ENCODE results near the gene NLRP9. TPM values are rescaled to one million over a fixed set of nuclear protein-coding genes. Genes with fewer than 3 reads are reported as not detected.

Gene NLRP9
- not detected in 2 replicates for total RNA-seq (2016; rRNA removed; fragmentation: Illumina TruSeq; extraction: Trizol)
- total RNA-seq (2016; cell fraction: cytosol; rRNA removed; fragmentation: Illumina TruSeq; extraction: Trizol; ENCODE audit: low read depth): not detected in 2 replicates
- total RNA-seq (2016; cell fraction: insoluble cytoplasmic fraction; rRNA removed; fragmentation: Illumina TruSeq; extraction: Trizol): not detected in 2 replicates
- not detected in 2 replicates for total RNA-seq (2016; cell fraction: membrane; rRNA removed; fragmentation: Illumina TruSeq; extraction: Trizol)
- not detected in 2 replicates for total RNA-seq (2016; cell fraction: nucleus; rRNA removed; fragmentation: Illumina TruSeq; extraction: Trizol)
- not detected in 2 replicates for polyA plus RNA-seq (2011; rRNA removed)
- not detected in 2 replicates for polyA plus RNA-seq (2011; cell fraction: cytosol; rRNA removed)
- not detected in 2 replicates for polyA plus RNA-seq (2011; cell fraction: nucleus; rRNA removed)
- not detected in 2 replicates for polyA plus RNA-seq (2012)
- polyA plus RNA-seq (2016; cell fraction: cytosol; fragmentation: Illumina TruSeq; extraction: Trizol; ENCODE audit: low read depth): not detected in 2 replicates
- not detected in 2 replicates for polyA plus RNA-seq (2016; cell fraction: insoluble cytoplasmic fraction; fragmentation: Illumina TruSeq; extraction: Trizol; ENCODE audit: low read depth)
- not detected in 2 replicates for polyA plus RNA-seq (2016; cell fraction: membrane; fragmentation: Illumina TruSeq; extraction: Trizol; ENCODE audit: low read depth)
- not detected in 2 replicates for polyA plus RNA-seq (2016; cell fraction: nucleus; fragmentation: Illumina TruSeq; extraction: Trizol; ENCODE audit: insufficient read depth, low read depth)
- polyA minus RNA-seq (2011; rRNA and poly(A)+ RNA removed; ENCODE audit: low replicate concordance): not detected in 2 replicates
- not detected in 2 replicates for polyA minus RNA-seq (2011; cell fraction: cytosol; rRNA and poly(A)+ RNA removed)
- not detected in 2 replicates for polyA minus RNA-seq (2011; cell fraction: nucleus; rRNA and poly(A)+ RNA removed)
- Bru-seq, nascent RNA: not detected
- BruChase-seq, experiment 1, labeled RNA remaining after a 6-hour chase: not detected
- not detected for BruChase-seq, experiment 2, labeled RNA remaining after a 2-hour chase
- long read RNA-seq, experiment 1: 0 reads
- long read RNA-seq, experiment 2: 0 reads

GRCh38 chr19:55738302-55738701 lies at the start of gene NLRP9:
Gene NLRP9, minus strand, starts transcription at chr19:55738402. Its CDS starts 28 bp downstream, at chr19:55738374.
- Histone ChIP-seq H3K79me2 (ENCODE audit: insufficient read depth, low read length) (no peaks in the 10 kb centered on the region), H3K9ac (ENCODE audit: insufficient read depth, low read depth, low read length) (no peak within 1 kb of the TSS), H3K27ac (ENCODE audit: extremely low read length, insufficient read depth, low read length) (no peak within 1 kb of the TSS), H3K9me3 (ENCODE audit: low read length) (no peaks in the 10 kb centered on the region), H3K4me2 (ENCODE audit: low read depth, low read length) (no peak within 1 kb of the TSS), H2AFZ (ENCODE audit: low read length) (no peak within 1 kb of the TSS), H3K4me1 (ENCODE audit: insufficient read depth, low read length) (no peaks in the 10 kb centered on the region), H3K27me3 (ENCODE audit: control insufficient read depth in 1 of 2, insufficient read depth in 2 of 2, low read length in 2 of 2) (peaks cover 0 to 4% of the 10 kb centered on the region in 2 experiments; a peak in 2 of 5 replicates), H3K36me3 (replicated peaks in 1 of 2; ENCODE audit: control insufficient read depth in 1 of 2, insufficient read depth in 2 of 2, low read length in 2 of 2) (no peaks in the 10 kb centered on the region), H3K4me3 (replicated peaks in 1 of 3; ENCODE audit: insufficient read depth in 1 of 3, low read depth in 2 of 3, low read length in 3 of 3) (no peak within 1 kb of the TSS), H4K20me1 (ENCODE audit: insufficient read depth, low read length) (no peaks in the 10 kb centered on the region)
- no TSS peak for BruUV-seq (replicated peaks)
- in situ Hi-C loops (cut with HindIII; ENCODE audit: extremely low pct_ligation_motif_present, low pct_unique_long_range_greater_than_20kb): no loop called here
- ChIA-PET CTCF (ENCODE audit: low intra/inter-chr PET ratio, low total read pairs) (no interaction called here), POLR2A (no interaction called here)
- ATAC-seq: no peak
- FAIRE-seq: no peak
- intact Hi-C loops (cut with micrococcal nuclease; ENCODE audit: unreplicated experiment): no loop called here
- WGBS (ENCODE audit: low lambda C conversion rate): 31% methylated on average over 3 of the region's 3 CpGs
- TF ChIP-seq, protein P1, sequence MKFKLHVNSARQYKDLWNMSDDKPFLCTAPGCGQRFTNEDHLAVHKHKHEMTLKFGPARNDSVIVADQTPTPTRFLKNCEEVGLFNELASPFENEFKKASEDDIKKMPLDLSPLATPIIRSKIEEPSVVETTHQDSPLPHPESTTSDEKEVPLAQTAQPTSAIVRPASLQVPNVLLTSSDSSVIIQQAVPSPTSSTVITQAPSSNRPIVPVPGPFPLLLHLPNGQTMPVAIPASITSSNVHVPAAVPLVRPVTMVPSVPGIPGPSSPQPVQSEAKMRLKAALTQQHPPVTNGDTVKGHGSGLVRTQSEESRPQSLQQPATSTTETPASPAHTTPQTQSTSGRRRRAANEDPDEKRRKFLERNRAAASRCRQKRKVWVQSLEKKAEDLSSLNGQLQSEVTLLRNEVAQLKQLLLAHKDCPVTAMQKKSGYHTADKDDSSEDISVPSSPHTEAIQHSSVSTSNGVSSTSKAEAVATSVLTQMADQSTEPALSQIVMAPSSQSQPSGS (CRISPR knock-in tag; IDR thresholded peaks at IDR 0.05): no peak
- TF ChIP-seq ZNF816 (CRISPR knock-in tag; IDR thresholded peaks at IDR 0.05; ENCODE audit: borderline replicate concordance) (no peak), RFX1 (IDR thresholded peaks at IDR 0.05) (no peak), GPN1 (CRISPR knock-in tag; IDR thresholded peaks at IDR 0.05; ENCODE audit: borderline replicate concordance) (no peak), TP53 (CRISPR knock-in tag; conservative IDR thresholded peaks at IDR 0.05) (no peak), AHR (CRISPR knock-in tag; IDR thresholded peaks at IDR 0.05) (no peak), IRX3 (CRISPR knock-in tag; IDR thresholded peaks at IDR 0.05; ENCODE audit: borderline replicate concordance, low read depth) (no peak), TCF7L2 (IDR thresholded peaks at IDR 0.05; ENCODE audit: low read depth, low read length) (no peak), ZIK1 (CRISPR knock-in tag; IDR thresholded peaks at IDR 0.05; ENCODE audit: borderline replicate concordance, low read depth) (no peak), SKIL (CRISPR knock-in tag; IDR thresholded peaks at IDR 0.05; ENCODE audit: borderline replicate concordance) (no peak)
- TF ChIP-seq, protein P2, sequence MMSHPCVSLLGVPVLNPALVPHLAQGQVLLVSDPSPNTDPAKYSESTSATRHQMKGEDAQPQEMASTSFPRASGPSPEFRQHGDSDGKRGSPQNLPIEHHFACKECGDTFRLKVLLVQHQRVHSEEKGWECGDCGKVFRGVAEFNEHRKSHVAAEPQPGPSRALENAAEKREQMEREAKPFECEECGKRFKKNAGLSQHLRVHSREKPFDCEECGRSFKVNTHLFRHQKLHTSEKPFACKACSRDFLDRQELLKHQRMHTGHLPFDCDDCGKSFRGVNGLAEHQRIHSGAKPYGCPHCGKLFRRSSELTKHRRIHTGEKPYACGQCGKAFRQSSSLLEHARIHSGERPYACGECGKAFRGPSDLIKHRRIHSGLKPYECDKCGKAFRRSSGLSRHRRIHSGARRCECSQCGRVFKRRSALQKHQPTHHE (CRISPR knock-in tag; IDR thresholded peaks at IDR 0.05; ENCODE audit: borderline replicate concordance): no peak
- DNase-seq (ENCODE audit: low spot score): no peak
